ENCODE data around the gene PLAAT3.

PLAAT3 gene

DNA sequence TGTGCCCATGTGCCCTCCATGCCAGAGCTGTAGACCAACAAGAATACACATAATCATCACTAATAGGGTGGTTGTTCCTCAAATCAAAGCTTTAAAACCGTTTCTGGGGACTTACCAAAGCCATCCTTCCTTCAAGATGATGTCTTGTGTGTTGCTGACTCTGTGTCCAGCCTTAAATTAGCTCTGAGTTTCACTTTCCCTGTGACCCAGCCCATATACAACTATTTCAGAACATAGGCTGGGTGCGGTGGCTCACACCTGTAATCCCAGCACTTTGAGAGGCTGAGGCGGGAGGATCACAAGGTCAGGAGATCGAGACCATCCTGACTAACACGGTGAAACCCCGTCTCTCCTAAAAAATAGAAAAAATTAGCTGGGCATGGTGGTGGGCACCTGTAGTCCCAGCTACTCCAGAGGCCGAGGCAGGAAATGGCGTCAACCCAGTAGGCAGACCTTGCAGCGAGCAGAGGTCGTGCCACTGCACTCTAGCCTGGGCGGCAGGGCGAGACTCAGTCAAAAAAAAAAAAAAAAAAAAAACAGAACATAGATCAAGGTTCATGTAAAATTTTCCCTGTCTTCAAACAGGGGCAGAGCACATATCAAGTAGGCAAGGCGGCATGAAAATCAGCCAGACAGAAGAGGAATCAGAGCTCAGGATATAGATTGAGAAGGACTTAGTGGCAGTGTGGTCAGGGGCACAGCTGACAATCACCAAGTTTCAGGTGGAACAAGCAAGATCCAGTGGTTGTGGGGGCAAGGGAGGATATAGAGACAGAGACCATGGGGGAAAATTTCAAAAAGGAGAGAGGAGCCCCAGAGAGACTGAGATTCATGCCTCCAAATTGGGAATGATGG, 50.8 kb downstream of the PLAAT3 start, which contains the start of gene PLAAT2:
PLAAT2 (minus strand) TSS at position 179 of the 855 bp plus-strand sequence; CDS start at position 124, 55 bp downstream.
- TF ChIP-seq, protein P1, sequence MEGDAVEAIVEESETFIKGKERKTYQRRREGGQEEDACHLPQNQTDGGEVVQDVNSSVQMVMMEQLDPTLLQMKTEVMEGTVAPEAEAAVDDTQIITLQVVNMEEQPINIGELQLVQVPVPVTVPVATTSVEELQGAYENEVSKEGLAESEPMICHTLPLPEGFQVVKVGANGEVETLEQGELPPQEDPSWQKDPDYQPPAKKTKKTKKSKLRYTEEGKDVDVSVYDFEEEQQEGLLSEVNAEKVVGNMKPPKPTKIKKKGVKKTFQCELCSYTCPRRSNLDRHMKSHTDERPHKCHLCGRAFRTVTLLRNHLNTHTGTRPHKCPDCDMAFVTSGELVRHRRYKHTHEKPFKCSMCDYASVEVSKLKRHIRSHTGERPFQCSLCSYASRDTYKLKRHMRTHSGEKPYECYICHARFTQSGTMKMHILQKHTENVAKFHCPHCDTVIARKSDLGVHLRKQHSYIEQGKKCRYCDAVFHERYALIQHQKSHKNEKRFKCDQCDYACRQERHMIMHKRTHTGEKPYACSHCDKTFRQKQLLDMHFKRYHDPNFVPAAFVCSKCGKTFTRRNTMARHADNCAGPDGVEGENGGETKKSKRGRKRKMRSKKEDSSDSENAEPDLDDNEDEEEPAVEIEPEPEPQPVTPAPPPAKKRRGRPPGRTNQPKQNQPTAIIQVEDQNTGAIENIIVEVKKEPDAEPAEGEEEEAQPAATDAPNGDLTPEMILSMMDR (IDR thresholded peaks at IDR 0.05; ENCODE audit: insufficient read depth, missing control alignments) = no peak
- DNase-seq (ENCODE audit: insufficient read length, low spot score) = no peak
- no peak for FAIRE-seq

DNA sequence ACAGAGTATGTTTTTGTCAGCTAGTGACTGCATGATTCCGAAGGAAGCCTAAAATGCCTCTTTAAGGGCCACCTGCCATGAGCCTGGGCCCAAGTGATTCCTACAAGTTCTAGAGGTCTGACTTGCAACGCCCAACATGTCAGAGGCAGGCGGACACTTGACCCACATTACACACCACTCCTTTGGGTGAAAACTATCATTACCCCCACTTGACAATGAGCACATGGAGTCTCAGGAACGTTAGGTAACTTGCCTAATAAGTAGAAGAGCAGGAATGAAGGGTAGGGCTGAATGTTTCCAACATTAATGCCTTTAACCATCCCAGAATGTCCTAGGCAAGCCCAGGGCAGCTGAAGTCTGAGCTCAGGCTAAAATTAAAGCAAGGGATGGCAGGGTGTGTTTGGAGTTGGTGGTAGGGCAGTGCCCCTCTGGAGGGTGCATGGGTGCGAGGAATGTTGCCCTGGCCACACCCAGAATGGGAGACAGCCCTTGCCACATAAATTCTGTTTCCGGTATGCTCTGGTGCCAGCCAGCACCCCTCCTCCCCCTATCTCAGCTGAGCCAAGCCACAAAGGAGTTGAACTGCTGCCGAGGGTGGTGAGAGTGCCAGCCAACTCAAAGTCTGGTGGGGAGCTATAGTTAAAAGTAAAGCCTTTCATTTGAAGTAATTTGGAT, 53.6 kb downstream of the PLAAT3 start:
- no peak for DNase-seq (ENCODE audit: insufficient read length, low spot score)
- TF ChIP-seq, protein P1 (IDR thresholded peaks at IDR 0.05; ENCODE audit: insufficient read depth, missing control alignments) = no peak
- FAIRE-seq = no peak

DNA sequence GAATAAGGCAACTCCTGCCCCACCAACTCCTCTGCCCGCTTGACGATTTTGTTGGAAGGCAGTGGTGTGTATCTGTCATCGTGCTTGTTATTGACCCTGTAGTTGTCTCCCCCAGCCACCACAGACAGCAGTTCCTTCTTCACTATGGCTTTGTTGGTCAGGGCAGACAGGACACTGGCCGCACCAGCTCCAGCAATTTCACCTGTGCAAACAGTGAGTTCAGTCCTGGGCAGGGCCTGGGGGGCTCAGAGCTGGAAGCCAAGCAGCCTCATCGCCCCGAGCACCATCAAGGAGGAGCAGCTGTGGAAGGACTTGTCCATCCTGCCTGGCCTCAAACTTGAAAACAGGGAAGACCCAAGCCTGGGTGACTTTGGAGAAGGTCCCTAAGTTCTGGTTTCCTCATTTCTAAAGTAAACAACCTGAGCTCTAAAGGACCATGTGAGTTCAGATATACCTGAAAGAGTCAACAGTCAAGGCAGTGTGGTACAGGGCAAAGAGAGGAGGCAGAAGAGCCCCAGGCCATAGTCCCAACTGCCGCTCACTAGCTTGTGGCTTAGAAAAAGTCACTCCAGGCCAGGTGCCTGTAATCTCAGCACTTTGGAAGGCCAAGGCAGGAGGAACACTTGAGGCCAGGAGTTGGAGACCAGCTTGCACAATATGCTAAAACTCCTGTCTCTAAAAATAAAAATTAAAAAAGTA, 55.6 kb downstream of the PLAAT3 start:
- FAIRE-seq (no peak), DNase-seq (ENCODE audit: insufficient read length, low spot score) (no peak)
- TF ChIP-seq, protein P1 (IDR thresholded peaks at IDR 0.05; ENCODE audit: insufficient read depth, missing control alignments) = no peak

DNA sequence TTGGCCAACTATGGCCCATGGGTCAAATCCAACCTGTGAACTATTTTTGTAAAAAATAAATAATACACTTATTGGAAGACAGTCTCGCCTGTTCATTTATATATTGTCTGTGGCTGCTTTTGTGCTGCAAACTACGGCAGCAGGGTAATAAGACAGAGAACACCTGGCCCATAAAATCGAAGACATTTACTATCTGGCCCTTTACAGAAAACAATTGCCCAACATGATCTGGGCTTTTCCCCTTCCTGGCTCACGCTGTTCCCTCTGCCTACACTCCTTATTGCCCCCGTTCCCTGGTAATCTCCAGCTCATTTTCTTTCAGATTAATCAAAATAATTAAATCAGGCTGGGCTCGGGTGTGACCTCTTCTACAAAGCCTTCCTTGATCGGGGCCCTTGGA, 56.7 kb downstream of the PLAAT3 start:
- FAIRE-seq (no peak), DNase-seq (ENCODE audit: insufficient read length, low spot score) (no peak)
- TF ChIP-seq, protein P1 (IDR thresholded peaks at IDR 0.05; ENCODE audit: insufficient read depth, missing control alignments) = no peak

DNA sequence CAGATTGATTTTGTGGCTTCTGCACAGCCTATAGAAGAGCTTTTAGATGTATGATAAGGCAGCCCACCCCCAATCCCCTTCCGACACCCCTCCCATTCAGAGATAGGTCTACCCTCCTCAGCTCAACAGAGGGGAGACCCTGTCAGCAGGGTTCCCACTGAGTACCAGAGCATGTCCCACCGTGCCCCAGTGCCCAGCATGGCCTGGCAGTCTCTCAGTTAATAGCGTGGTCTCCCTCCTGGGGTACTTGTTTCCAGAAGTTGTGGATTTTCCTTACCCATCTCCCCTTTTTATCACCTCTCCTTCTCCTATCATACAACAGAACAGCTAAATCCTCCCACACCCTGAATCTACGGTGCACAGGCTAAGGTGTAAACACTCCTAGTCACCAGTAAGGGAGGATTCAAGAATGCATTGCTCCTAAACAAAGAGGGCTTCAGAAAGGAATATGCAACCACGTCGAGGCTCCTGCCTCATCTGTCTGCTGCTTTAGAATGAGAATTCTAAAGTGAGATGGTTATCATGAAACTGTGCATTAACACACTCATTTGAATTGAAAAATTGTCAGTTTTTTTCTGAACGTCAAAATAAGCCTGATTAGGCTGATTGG, 57.7 kb downstream of the PLAAT3 start:
- TF ChIP-seq, protein P1 (IDR thresholded peaks at IDR 0.05; ENCODE audit: insufficient read depth, missing control alignments) = no peak
- no peak for FAIRE-seq
- no peak for DNase-seq (ENCODE audit: insufficient read length, low spot score)

DNA sequence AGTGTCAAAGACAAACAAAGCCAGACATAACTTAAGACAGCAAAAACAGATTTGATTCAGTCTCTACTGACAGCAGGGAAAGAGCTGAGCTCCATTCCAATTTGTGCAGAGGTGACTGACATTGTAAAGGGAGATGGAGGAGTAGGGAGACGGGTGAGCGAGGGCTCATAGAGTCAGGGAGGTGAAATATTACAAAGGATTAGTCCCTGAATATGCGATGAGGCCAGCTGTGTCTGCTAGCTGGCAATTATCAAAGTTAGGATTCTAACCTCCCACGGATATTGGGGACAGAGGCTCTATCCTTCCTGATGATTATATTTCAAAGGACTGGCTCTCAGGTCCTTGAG, 59.4 kb downstream of the PLAAT3 start:
- FAIRE-seq (no peak), DNase-seq (ENCODE audit: insufficient read length, low spot score) (no peak)
- TF ChIP-seq, protein P1 (IDR thresholded peaks at IDR 0.05; ENCODE audit: insufficient read depth, missing control alignments) = no peak
